ENCODE measurements around the gene HLA-A. TPM values are rescaled to one million over a fixed set of nuclear protein-coding genes. Genes with fewer than 3 reads are reported as not detected.
A peak's percentile ranks its signal among the peaks of the same experiment; 100 is the strongest.

Gene HLA-A
- total and polyA plus RNA-seq, 9 donors: 269 to 543 (median 366) TPM

DNA sequence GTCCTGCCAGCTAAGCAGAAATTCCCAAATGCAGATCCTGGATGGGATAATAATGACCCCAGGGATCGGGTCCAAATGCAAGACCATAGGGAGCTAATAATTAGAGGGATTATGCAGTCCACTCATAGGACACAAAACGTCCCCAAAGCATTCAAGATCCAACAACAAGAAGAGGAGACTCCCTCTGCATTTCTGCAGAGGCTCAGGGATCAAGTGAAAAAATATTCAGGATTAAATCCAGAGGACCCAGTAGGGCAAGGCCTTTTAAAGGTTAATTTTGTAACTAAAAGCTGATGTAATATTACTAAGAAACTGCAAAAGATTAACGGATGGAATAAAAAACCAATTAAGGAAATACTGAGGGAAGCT lies 22.2 kb downstream of the HLA-A start:
- Histone ChIP-seq H3K9me3 (no peaks in the 10 kb centered on the region), H3K36me3 (no peaks in the 10 kb centered on the region), H3K4me3 (no peak overlapping the region), H3K27ac (peak overlapping the region in 1 of 2 donors; percentile 77), H3K4me1 (ENCODE audit: insufficient read depth) (no peaks in the 10 kb centered on the region), H3K27me3 (no peaks in the 10 kb centered on the region)
- 12 to 13% (median 12%) methylated on average over 3 of the region's 3 CpGs for WGBS, 3 donors
- intact Hi-C loops (cut with DNase I): no loop called here
- TF ChIP-seq, protein P1, sequence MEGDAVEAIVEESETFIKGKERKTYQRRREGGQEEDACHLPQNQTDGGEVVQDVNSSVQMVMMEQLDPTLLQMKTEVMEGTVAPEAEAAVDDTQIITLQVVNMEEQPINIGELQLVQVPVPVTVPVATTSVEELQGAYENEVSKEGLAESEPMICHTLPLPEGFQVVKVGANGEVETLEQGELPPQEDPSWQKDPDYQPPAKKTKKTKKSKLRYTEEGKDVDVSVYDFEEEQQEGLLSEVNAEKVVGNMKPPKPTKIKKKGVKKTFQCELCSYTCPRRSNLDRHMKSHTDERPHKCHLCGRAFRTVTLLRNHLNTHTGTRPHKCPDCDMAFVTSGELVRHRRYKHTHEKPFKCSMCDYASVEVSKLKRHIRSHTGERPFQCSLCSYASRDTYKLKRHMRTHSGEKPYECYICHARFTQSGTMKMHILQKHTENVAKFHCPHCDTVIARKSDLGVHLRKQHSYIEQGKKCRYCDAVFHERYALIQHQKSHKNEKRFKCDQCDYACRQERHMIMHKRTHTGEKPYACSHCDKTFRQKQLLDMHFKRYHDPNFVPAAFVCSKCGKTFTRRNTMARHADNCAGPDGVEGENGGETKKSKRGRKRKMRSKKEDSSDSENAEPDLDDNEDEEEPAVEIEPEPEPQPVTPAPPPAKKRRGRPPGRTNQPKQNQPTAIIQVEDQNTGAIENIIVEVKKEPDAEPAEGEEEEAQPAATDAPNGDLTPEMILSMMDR (IDR thresholded peaks at IDR 0.05): no peak
- TF ChIP-seq EP300 (IDR thresholded peaks at IDR 0.05): no peak
- no peak for TF ChIP-seq POLR2A (IDR thresholded peaks at IDR 0.05)
- no peak for DNase-seq

GRCh38 chr6:29964887-29965562 lies 22.7 kb downstream of the HLA-A start:
- Histone ChIP-seq H3K36me3 (no peaks in the 10 kb centered on the region), H3K27me3 (no peaks in the 10 kb centered on the region), H3K4me3 (peak overlapping the region; percentile 23), H3K9me3 (no peaks in the 10 kb centered on the region), H3K4me1 (ENCODE audit: insufficient read depth) (no peaks in the 10 kb centered on the region), H3K27ac (peak overlapping the region in 1 of 2 donors; percentile 77)
- intact Hi-C loops (cut with DNase I): loop anchor here in 1 of 4 donors (5.0 kb wide), 1 partner anchor 1657 kb away; the partner anchor contains the start of gene PRRC2A
- 2% methylated on average over 7 of the region's 7 CpGs for whole genome bisulfite sequencing, 3 donors
- peak; percentile 58 to 71 (median 62) for DNase-seq
- TF ChIP-seq POLR2A (IDR thresholded peaks at IDR 0.05) (no peak), EP300 (IDR thresholded peaks at IDR 0.05) (no peak)
- TF ChIP-seq, protein P1 (IDR thresholded peaks at IDR 0.05): no peak

DNA sequence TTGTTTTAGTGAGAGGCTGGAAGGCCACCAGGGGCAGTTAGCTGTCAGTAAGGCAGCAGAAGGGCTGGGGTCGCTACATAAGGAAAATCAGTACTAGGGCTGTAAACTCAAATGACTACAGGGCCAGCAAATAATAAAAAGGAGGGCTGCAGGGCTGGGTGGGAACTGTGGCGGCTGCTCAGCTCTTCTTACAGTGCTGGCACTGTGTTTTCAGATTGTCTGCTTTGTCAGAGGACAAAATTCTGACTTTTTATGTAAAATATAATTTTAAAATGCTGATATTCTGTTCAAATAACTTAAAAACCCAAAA lies 23.2 kb downstream of the HLA-A start:
- Histone ChIP-seq H3K27me3 (no peaks in the 10 kb centered on the region), H3K36me3 (no peaks in the 10 kb centered on the region), H3K27ac (peak overlapping the region; percentile 12 to 77), H3K4me1 (ENCODE audit: insufficient read depth) (no peaks in the 10 kb centered on the region), H3K4me3 (peak overlapping the region; percentile 23), H3K9me3 (no peaks in the 10 kb centered on the region)
- intact Hi-C loops (cut with DNase I): loop anchor here in 1 of 4 donors (5.0 kb wide), 1 partner anchor 1657 kb away; the partner anchor contains the start of gene PRRC2A
- DNase-seq: no peak
- TF ChIP-seq POLR2A (IDR thresholded peaks at IDR 0.05) (no peak), EP300 (IDR thresholded peaks at IDR 0.05) (no peak)
- TF ChIP-seq, protein P1 (IDR thresholded peaks at IDR 0.05): no peak
- WGBS, 3 donors: 17 to 27% (median 23%) methylated on average over 2 of the region's 2 CpGs

- no peaks in the 10 kb centered on the region for H3K36me3 ChIP-seq
- no peaks in the 10 kb centered on the region for H3K4me1 ChIP-seq (ENCODE audit: insufficient read depth)
- TF ChIP-seq, protein P1 (IDR thresholded peaks at IDR 0.05): no peak
- TF ChIP-seq POLR2A (IDR thresholded peaks at IDR 0.05): no peak
- no peak for TF ChIP-seq EP300 (IDR thresholded peaks at IDR 0.05)
- no peaks in the 10 kb centered on the region for H3K9me3 ChIP-seq
- H3K4me3 ChIP-seq: peak overlapping the region; percentile 23
- WGBS, 3 donors: 7 to 13% (median 10%) methylated on average over 8 of the region's 8 CpGs
- H3K27me3 ChIP-seq: no peaks in the 10 kb centered on the region
- intact Hi-C loops (cut with DNase I): loop anchor here in 1 of 4 donors (5.0 kb wide), 1 partner anchor 1656 kb away; the partner anchor contains the start of gene PRRC2A
- DNase-seq: peak; percentile 51 to 76 (median 65)
- H3K27ac ChIP-seq: peak overlapping the region; percentile 12 to 77
Observed at GRCh38 chr6:29965873-29966601, 23.7 kb downstream of the HLA-A start.
